H9 (cell line): ENCODE results near the gene NPLOC4. TPM values are rescaled to one million over a fixed set of nuclear protein-coding genes. Genes with fewer than 3 reads are reported as not detected.

Experiments used
- DNase-seq: peaks from one replicate; pipeline ENCODE4 v3.0.0-alpha.2; 2017
- H2AFZ ChIP-seq: one replicate; pipeline ENCODE4 v1.6.1; 2013; ENCODE audit warnings: mild to moderate bottlenecking, low read length, control low read depth, moderate library complexity
- H2AK5ac ChIP-seq: 2 replicates; pipeline ENCODE4 v1.6.1; 2013; ENCODE audit warnings: low read length, control low read depth, mixed read lengths; ENCODE audit not compliant: insufficient read length
- H2BK120ac ChIP-seq: one replicate; pipeline ENCODE4 v1.6.1; 2013; ENCODE audit warnings: low read depth, mild to moderate bottlenecking, low read length, control low read depth, inconsistent platforms; ENCODE audit not compliant: poor library complexity, severe bottlenecking
- H2BK12ac ChIP-seq: 2 replicates; pipeline ENCODE4 v1.6.1; 2013; ENCODE audit warnings: low read length, control low read depth, mixed read lengths, low read depth; ENCODE audit not compliant: insufficient read length
- H2BK15ac ChIP-seq: 2 replicates; pipeline ENCODE4 v1.6.1; 2013; ENCODE audit warnings: low read depth, low read length, control low read depth
- H2BK20ac ChIP-seq: one replicate; pipeline ENCODE4 v1.6.1; 2013; ENCODE audit warnings: low read depth, mild to moderate bottlenecking, low read length, control low read depth, inconsistent platforms; ENCODE audit not compliant: poor library complexity, severe bottlenecking
- H2BK5ac ChIP-seq: 2 replicates; pipeline ENCODE4 v1.6.1; 2013; ENCODE audit warnings: low read length, control low read depth, mixed read lengths; ENCODE audit not compliant: insufficient read length
- H3K14ac ChIP-seq: 2 replicates; pipeline ENCODE4 v1.6.1; 2013; ENCODE audit warnings: low read length, control low read depth; ENCODE audit not compliant: insufficient read depth
- H3K18ac ChIP-seq: 2 replicates; pipeline ENCODE4 v1.6.1; 2013; ENCODE audit warnings: low read depth, mild to moderate bottlenecking, mixed read lengths, low read length, control low read depth; ENCODE audit not compliant: insufficient read length
- H3K23ac ChIP-seq: 2 replicates; pipeline ENCODE4 v1.6.1; 2013; ENCODE audit warnings: low read length, control low read depth, mixed read lengths, low read depth; ENCODE audit not compliant: insufficient read length
- H3K23me2 ChIP-seq: 2 replicates; pipeline ENCODE4 v1.6.1; 2013; ENCODE audit warnings: low read depth, mild to moderate bottlenecking, mixed read lengths, low read length, control low read depth; ENCODE audit not compliant: insufficient read length, poor library complexity, severe bottlenecking
- H3K27ac ChIP-seq: 2 replicates; pipeline ENCODE4 v1.5.1; 2013; ENCODE audit warnings: low read length, control low read depth, mixed read lengths, low read depth; ENCODE audit not compliant: insufficient read length
- H3K27me3 ChIP-seq: 2 replicates; pipeline ENCODE4 v1.6.1; 2013; ENCODE audit warnings: low read length, control low read depth, inconsistent platforms; ENCODE audit not compliant: insufficient read depth
- H3K4ac ChIP-seq: 2 replicates; pipeline ENCODE4 v1.6.1; 2013; ENCODE audit warnings: low read depth, mild to moderate bottlenecking, control low read depth, inconsistent platforms, low read length, moderate library complexity
- H3K4me1 ChIP-seq: 2 replicates; pipeline ENCODE4 v1.6.1; 2013; ENCODE audit warnings: low read length, control low read depth, inconsistent platforms; ENCODE audit not compliant: insufficient read depth
- H3K4me2 ChIP-seq: 2 replicates; pipeline ENCODE4 v1.6.1; 2013; ENCODE audit warnings: low read length, control low read depth, mixed read lengths; ENCODE audit not compliant: insufficient read length, insufficient read depth
- H3K56ac ChIP-seq: 2 replicates; pipeline ENCODE4 v1.6.1; 2013; ENCODE audit warnings: low read depth, mild to moderate bottlenecking, mixed read lengths, low read length, control low read depth; ENCODE audit not compliant: insufficient read length
- H3K79me1 ChIP-seq: 2 replicates; pipeline ENCODE4 v1.6.1; 2013; ENCODE audit warnings: low read depth, mild to moderate bottlenecking, moderate library complexity, low read length, control low read depth, inconsistent platforms; ENCODE audit not compliant: insufficient read depth, poor library complexity, severe bottlenecking
- H3K79me2 ChIP-seq: 2 replicates; pipeline ENCODE4 v1.6.1; 2013; ENCODE audit warnings: low read length, control low read depth, inconsistent platforms; ENCODE audit not compliant: insufficient read depth
- H3K9ac ChIP-seq: 2 replicates; pipeline ENCODE4 v1.6.1; 2013; ENCODE audit warnings: low read length, control low read depth, mixed read lengths; ENCODE audit not compliant: insufficient read length; ENCODE audit errors: extremely low read depth
- H3K9me3 ChIP-seq: one replicate; pipeline ENCODE4 v1.6.1; 2013; ENCODE audit warnings: low read depth, low read length, inconsistent platforms; ENCODE audit not compliant: control insufficient read depth
- H3T11ph ChIP-seq: one replicate; pipeline ENCODE4 v1.6.1; 2013; ENCODE audit warnings: mild to moderate bottlenecking, low read length, control low read depth, inconsistent platforms
- H4K20me1 ChIP-seq: one replicate; pipeline ENCODE4 v1.6.1; 2013; ENCODE audit not compliant: control insufficient read depth, insufficient read length, insufficient read depth
- H4K5ac ChIP-seq: 2 replicates; pipeline ENCODE4 v1.6.1; 2013; ENCODE audit warnings: low read depth, mild to moderate bottlenecking, mixed read lengths, low read length, control low read depth; ENCODE audit not compliant: insufficient read length
- H4K8ac ChIP-seq: replicated peaks from 2 replicates; pipeline ENCODE4 v1.6.1; 2013; ENCODE audit warnings: low read length, control low read depth, mixed read lengths, low read depth; ENCODE audit not compliant: insufficient read length
- H4K91ac ChIP-seq: 2 replicates; pipeline ENCODE4 v1.6.1; 2013; ENCODE audit warnings: low read depth, mild to moderate bottlenecking, moderate library complexity, mixed read lengths, low read length, control low read depth; ENCODE audit not compliant: insufficient read length
- H3K27ac Mint-ChIP-seq, 3 experiments: 2 replicates in 2 of 3; 3 replicates in 1 of 3; pipeline ENCODE4 v1.8.0; 2020 to 2021; ENCODE audit warnings: mixed read lengths in 3 of 3, mild to moderate bottlenecking in 1 of 3, moderate library complexity in 1 of 3
- H3K27me3 Mint-ChIP-seq: 2 replicates; pipeline ENCODE4 v1.8.0; 2021; ENCODE audit warnings: low read depth, mild to moderate bottlenecking, moderate library complexity, mixed read lengths
- H3K36me3 Mint-ChIP-seq, 3 experiments: 2 replicates in 2 of 3; 3 replicates in 1 of 3; pipeline ENCODE4 v1.8.0; 2020 to 2021; ENCODE audit warnings: low read depth in 3 of 3, mixed read lengths in 3 of 3; ENCODE audit not compliant: insufficient read depth in 1 of 3
- H3K4me1 Mint-ChIP-seq, 2 experiments: 2 replicates each; pipeline ENCODE4 v1.8.0; 2020; ENCODE audit warnings: mixed read lengths in 2 of 2
- H3K4me3 Mint-ChIP-seq, 2 experiments: 2 replicates in 1 of 2; 3 replicates in 1 of 2; pipeline ENCODE4 v1.8.0; 2020 to 2021; ENCODE audit warnings: mild to moderate bottlenecking in 2 of 2, mixed read lengths in 2 of 2, moderate library complexity in 1 of 2
- H3K9me3 Mint-ChIP-seq, 2 experiments: 2 replicates in 1 of 2; 3 replicates in 1 of 2; pipeline ENCODE4 v1.8.0; 2020; ENCODE audit warnings: mild to moderate bottlenecking in 2 of 2, mixed read lengths in 2 of 2, moderate library complexity in 1 of 2
- CTCF ChIP-seq: fragments of 200-600 bp; sonication (generic); conservative IDR thresholded peaks from 3 replicates; pipeline ENCODE4 v1.8.0; 2021; ENCODE audit warnings: antibody characterized with exemption, mild to moderate bottlenecking
- WGBS: extraction: QIAGEN DNeasy Blood & Tissue Kit; methylation state at CpG from one replicate; pipeline ENCODE4 v1.1.7; 2013; ENCODE audit warnings: missing lambda C conversion rate, low lambda C conversion rate, mixed read lengths; ENCODE audit not compliant: insufficient read length; ENCODE audit errors: extremely low coverage; 5-methylcytosine and 5-hydroxymethylcytosine counted together
- total RNA-seq: library from RNA; stranded (reverse); gene quantifications from 2 replicates; pipeline ENCODE4 v1.2.1, GENCODE V29; 2021

NPLOC4 gene
- total RNA-seq, 1 experiment from 2014 or later, result 103 TPM

DNA sequence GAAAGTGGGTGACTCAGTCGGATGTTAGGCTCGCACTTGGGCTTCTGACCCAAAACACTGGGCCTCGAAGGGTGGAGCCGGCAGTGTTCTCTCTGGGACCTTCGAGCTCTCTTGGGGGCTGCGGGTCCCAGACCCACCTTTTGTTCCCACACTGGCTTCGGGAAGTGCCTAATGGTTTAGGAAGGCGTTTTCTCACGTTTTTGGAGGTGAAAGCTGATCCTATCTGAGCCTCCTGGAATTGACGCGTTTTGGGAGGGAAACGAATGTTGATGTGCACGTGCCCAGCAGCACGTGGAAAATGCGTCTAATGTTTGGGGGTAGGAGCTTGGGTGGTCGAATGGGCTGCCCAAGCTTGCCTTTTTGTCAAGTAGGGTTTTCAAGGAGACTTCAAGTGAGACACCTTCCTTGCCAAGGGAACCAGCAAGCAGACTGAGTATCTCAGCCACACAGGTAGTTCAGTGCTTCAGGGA, 47.6 kb upstream of the NPLOC4 start:
- Histone ChIP-seq H3K9ac (peak overlapping the region; percentile 53), H3K4ac (no peak overlapping the region), H2BK5ac (no peak overlapping the region), H4K20me1 (no peaks in the 10 kb centered on the region), H4K5ac (no peak overlapping the region), H3K27me3 (no peaks in the 10 kb centered on the region), H3K9me3 (no peaks in the 10 kb centered on the region), H2BK120ac (no peak overlapping the region), H3K23me2 (peaks cover 10% of the 10 kb centered on the region), H2AK5ac (no peak overlapping the region), H2BK15ac (no peak overlapping the region), H3K23ac (no peak overlapping the region), H3K18ac (no peak overlapping the region), H3T11ph (no peak overlapping the region), H3K4me2 (peak overlapping the region; percentile 92), H2BK12ac (no peak overlapping the region), H2BK20ac (no peak overlapping the region), H3K14ac (no peak overlapping the region), H3K79me2 (peaks cover 11% of the 10 kb centered on the region; the same call in 1 of the 2 replicates), H3K56ac (no peak overlapping the region), H2AFZ (no peak overlapping the region), H3K4me1 (no peaks in the 10 kb centered on the region), H3K79me1 (peaks cover 8% of the 10 kb centered on the region), H4K91ac (no peak overlapping the region), H3K27ac (no peak overlapping the region), H4K8ac (no peak overlapping the region)
- H3K9me3 Mint-ChIP-seq, result no peaks in the 10 kb centered on the region
- TF ChIP-seq CTCF, result no peak
- H3K27me3 Mint-ChIP-seq, result no peaks in the 10 kb centered on the region
- H3K4me1 Mint-ChIP-seq, result peaks cover 14 to 20% of the 10 kb centered on the region in 2 experiments
- no peak for DNase-seq
- peaks cover 22 to 49% (median 44%) of the 10 kb centered on the region in 3 experiments for H3K36me3 Mint-ChIP-seq
- peak overlapping the region; percentile 86 to 89 for H3K4me3 Mint-ChIP-seq
- H3K27ac Mint-ChIP-seq, result peak overlapping the region; percentile 26 to 87 (median 77); a peak in 4 of 7 replicates
- WGBS, result no CpG with 5 or more reads among the region's 16 CpGs
